Measurements from ENCODE around the gene SRPK2.

The SRPK2 gene

DNA sequence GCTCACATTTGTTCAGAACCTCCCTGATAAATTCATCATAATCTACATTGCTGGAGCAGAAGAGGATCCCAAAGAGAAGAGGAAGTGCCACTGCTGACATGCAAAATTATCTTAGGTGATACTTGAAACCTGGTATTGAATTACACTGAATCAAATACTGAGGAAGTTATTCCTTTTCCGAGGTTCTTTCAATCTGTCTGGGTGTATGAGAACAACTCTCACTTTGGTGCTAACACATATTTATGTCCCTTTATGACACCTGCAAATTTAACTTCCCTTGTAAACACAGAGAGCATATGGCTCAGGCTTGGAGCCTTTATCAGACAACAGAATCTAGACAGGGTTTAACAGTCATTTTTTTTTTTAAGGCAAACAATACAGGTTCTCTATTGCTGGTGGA is 131.4 kb downstream of the SRPK2 start:
- TF ChIP-seq, protein P1, sequence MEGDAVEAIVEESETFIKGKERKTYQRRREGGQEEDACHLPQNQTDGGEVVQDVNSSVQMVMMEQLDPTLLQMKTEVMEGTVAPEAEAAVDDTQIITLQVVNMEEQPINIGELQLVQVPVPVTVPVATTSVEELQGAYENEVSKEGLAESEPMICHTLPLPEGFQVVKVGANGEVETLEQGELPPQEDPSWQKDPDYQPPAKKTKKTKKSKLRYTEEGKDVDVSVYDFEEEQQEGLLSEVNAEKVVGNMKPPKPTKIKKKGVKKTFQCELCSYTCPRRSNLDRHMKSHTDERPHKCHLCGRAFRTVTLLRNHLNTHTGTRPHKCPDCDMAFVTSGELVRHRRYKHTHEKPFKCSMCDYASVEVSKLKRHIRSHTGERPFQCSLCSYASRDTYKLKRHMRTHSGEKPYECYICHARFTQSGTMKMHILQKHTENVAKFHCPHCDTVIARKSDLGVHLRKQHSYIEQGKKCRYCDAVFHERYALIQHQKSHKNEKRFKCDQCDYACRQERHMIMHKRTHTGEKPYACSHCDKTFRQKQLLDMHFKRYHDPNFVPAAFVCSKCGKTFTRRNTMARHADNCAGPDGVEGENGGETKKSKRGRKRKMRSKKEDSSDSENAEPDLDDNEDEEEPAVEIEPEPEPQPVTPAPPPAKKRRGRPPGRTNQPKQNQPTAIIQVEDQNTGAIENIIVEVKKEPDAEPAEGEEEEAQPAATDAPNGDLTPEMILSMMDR (IDR thresholded peaks at IDR 0.05; ENCODE audit: low read length), result no peak
- TF ChIP-seq EZH2 (IDR thresholded peaks at IDR 0.05; ENCODE audit: borderline replicate concordance, low read length), result no peak
- no peak overlapping the region for H3K4me3 ChIP-seq (ENCODE audit: low read depth, low read length, poor library complexity, severe bottlenecking)
- H3K27ac ChIP-seq (ENCODE audit: low read depth, low read length, poor library complexity, severe bottlenecking), result peak overlapping the region; percentile 44

DNA sequence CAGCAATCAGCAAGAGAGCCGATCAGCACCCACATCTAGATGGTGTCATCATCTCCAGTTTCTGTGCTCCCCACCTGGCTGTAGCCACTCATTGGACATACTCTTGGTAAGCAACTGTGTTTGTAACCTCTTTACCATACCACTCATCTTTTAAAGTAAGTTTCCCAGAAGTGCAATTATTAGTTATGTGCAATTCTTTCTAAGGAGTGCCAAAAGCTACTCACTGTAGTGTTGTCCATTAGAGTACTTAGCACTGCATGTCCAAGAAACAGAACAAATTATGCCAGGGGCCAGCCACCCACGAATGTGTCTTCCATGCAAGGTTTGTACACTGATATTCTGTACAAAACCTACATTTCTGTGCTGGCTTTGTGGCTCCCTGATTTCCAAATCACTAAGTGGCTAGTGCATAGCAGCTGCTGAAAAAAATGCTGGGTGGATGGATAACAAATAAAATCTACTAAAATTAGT is 131.9 kb downstream of the SRPK2 start:
- no peak overlapping the region for H2AFZ ChIP-seq (ENCODE audit: low read length)
- TF ChIP-seq, protein P1 (IDR thresholded peaks at IDR 0.05; ENCODE audit: low read length), result no peak
- no peak for TF ChIP-seq EZH2 (IDR thresholded peaks at IDR 0.05; ENCODE audit: borderline replicate concordance, low read length)
- H3K4me1 ChIP-seq (ENCODE audit: insufficient read depth, low read length, severe bottlenecking), result peaks cover 25% of the 10 kb centered on the region
- H3F3A ChIP-seq (ENCODE audit: insufficient read depth, low read length), result no peaks in the 10 kb centered on the region
- H3K79me2 ChIP-seq (ENCODE audit: insufficient read depth, low read length), result no peaks in the 10 kb centered on the region
- no peaks in the 10 kb centered on the region for H3K9me3 ChIP-seq (ENCODE audit: low read length)
- H3K9me2 ChIP-seq (ENCODE audit: low read depth, low read length), result no peaks in the 10 kb centered on the region
- no peak overlapping the region; the same call in 1 of the 2 replicates for H3K4me2 ChIP-seq (ENCODE audit: low read length)
- H3K36me3 ChIP-seq (ENCODE audit: insufficient read depth, low read length), result no peaks in the 10 kb centered on the region
- no peak overlapping the region for H3K9ac ChIP-seq (ENCODE audit: low read length)
- peak overlapping the region; percentile 44 for H3K27ac ChIP-seq (ENCODE audit: low read depth, low read length, poor library complexity, severe bottlenecking)
- no peak overlapping the region for H3K4me3 ChIP-seq (ENCODE audit: low read depth, low read length, poor library complexity, severe bottlenecking)
- no peaks in the 10 kb centered on the region for H3K27me3 ChIP-seq (ENCODE audit: insufficient read depth, low read length)
- no peaks in the 10 kb centered on the region for H4K20me1 ChIP-seq (ENCODE audit: insufficient read depth, low read length)

More for the DNA sequence above, 131.4 kb downstream of the SRPK2 start:
- no peaks in the 10 kb centered on the region for H3K36me3 ChIP-seq (ENCODE audit: insufficient read depth, low read length)
- no peaks in the 10 kb centered on the region for H3F3A ChIP-seq (ENCODE audit: insufficient read depth, low read length)
- peaks cover 25% of the 10 kb centered on the region for H3K4me1 ChIP-seq (ENCODE audit: insufficient read depth, low read length, severe bottlenecking)
- H3K9ac ChIP-seq (ENCODE audit: low read length), result no peak overlapping the region
- H3K4me2 ChIP-seq (ENCODE audit: low read length), result peak overlapping the region; percentile 1; the same call in 1 of the 2 replicates
- no peaks in the 10 kb centered on the region for H3K9me2 ChIP-seq (ENCODE audit: low read depth, low read length)
- no peaks in the 10 kb centered on the region for H3K79me2 ChIP-seq (ENCODE audit: insufficient read depth, low read length)
- no peaks in the 10 kb centered on the region for H3K9me3 ChIP-seq (ENCODE audit: low read length)
- H2AFZ ChIP-seq (ENCODE audit: low read length), result no peak overlapping the region
- H4K20me1 ChIP-seq (ENCODE audit: insufficient read depth, low read length), result no peaks in the 10 kb centered on the region
- H3K27me3 ChIP-seq (ENCODE audit: insufficient read depth, low read length), result no peaks in the 10 kb centered on the region

DNA sequence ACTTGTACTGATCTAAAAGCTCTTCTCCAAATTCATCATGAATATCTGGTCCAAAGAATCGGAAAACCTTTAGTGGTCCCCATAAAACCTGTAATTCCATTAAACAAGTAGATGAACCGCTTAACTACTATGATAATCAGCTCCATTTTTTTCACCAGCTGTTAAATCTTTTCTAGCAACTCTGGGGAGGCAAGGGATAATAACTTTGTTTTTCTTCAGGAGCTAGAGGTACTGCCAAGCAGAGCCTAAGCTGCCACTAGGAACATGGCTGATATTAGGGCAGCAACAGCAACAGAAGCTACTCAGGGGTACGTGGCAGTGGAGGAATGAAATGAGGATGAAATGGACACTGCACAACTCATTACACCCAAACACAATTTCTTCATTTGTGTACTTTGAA is 138.0 kb downstream of the SRPK2 start:
- Histone ChIP-seq H3K36me3 (ENCODE audit: insufficient read depth, low read length) (no peaks in the 10 kb centered on the region), H3K79me2 (ENCODE audit: insufficient read depth, low read length) (no peaks in the 10 kb centered on the region), H4K20me1 (ENCODE audit: insufficient read depth, low read length) (no peaks in the 10 kb centered on the region), H3K4me1 (ENCODE audit: insufficient read depth, low read length, severe bottlenecking) (peaks cover 7% of the 10 kb centered on the region), H3K9me2 (ENCODE audit: low read depth, low read length) (no peaks in the 10 kb centered on the region), H3K4me2 (ENCODE audit: low read length) (no peak overlapping the region), H3K4me3 (ENCODE audit: low read depth, low read length, poor library complexity, severe bottlenecking) (no peak overlapping the region), H3K9ac (ENCODE audit: low read length) (no peak overlapping the region), H3K27me3 (ENCODE audit: insufficient read depth, low read length) (no peaks in the 10 kb centered on the region), H2AFZ (ENCODE audit: low read length) (no peak overlapping the region), H3K27ac (ENCODE audit: low read depth, low read length, poor library complexity, severe bottlenecking) (no peak overlapping the region), H3K9me3 (ENCODE audit: low read length) (no peaks in the 10 kb centered on the region), H3F3A (ENCODE audit: insufficient read depth, low read length) (no peaks in the 10 kb centered on the region)
- TF ChIP-seq EZH2 (IDR thresholded peaks at IDR 0.05; ENCODE audit: borderline replicate concordance, low read length), result no peak
- TF ChIP-seq, protein P1 (IDR thresholded peaks at IDR 0.05; ENCODE audit: low read length), result no peak

Measured in OCI-LY1 (cell line).